Mesenchymal stem cell (in vitro differentiated cells and primary cell): ENCODE results near the gene COG8.

Experiments used
- DNase-seq: peaks from one replicate; pipeline ENCODE4 v3.0.0-alpha.2; 2013
- H2AFZ ChIP-seq: one replicate; pipeline ENCODE4 v1.6.1; 2013; ENCODE audit warnings: low read depth, mild to moderate bottlenecking, control low read depth, inconsistent platforms, low read length, moderate library complexity
- H2AK5ac ChIP-seq: 2 replicates; pipeline ENCODE4 v1.6.1; 2013; ENCODE audit warnings: low read length, moderate library complexity, mild to moderate bottlenecking, inconsistent platforms; ENCODE audit not compliant: severe bottlenecking
- H2BK120ac ChIP-seq: one replicate; pipeline ENCODE4 v1.6.1; 2013; ENCODE audit warnings: low read depth, mild to moderate bottlenecking, inconsistent platforms, low read length, moderate library complexity
- H2BK12ac ChIP-seq, 2 experiments: one replicate each; pipeline ENCODE4 v1.6.1; 2013; ENCODE audit warnings: inconsistent platforms in 2 of 2, low read length in 2 of 2, mild to moderate bottlenecking in 2 of 2, moderate library complexity in 2 of 2, control low read depth in 1 of 2
- H2BK15ac ChIP-seq: one replicate; pipeline ENCODE4 v1.6.1; 2013; ENCODE audit warnings: mild to moderate bottlenecking, low read depth, inconsistent platforms; ENCODE audit not compliant: poor library complexity, severe bottlenecking
- H2BK5ac ChIP-seq: 2 replicates; pipeline ENCODE4 v1.6.1; 2013; ENCODE audit warnings: low read depth, mild to moderate bottlenecking, low read length, control low read depth, inconsistent platforms; ENCODE audit not compliant: poor library complexity, severe bottlenecking
- H3K14ac ChIP-seq, 2 experiments: one replicate each; pipeline ENCODE4 v1.6.1; 2013; ENCODE audit warnings: inconsistent platforms in 2 of 2, low read length in 2 of 2, control low read depth in 1 of 2, mild to moderate bottlenecking in 1 of 2, moderate library complexity in 1 of 2
- H3K18ac ChIP-seq, 2 experiments: one replicate each; pipeline ENCODE4 v1.6.1; 2013; ENCODE audit warnings: inconsistent platforms in 2 of 2, low read length in 2 of 2, control low read depth in 1 of 2, low read depth in 1 of 2, mild to moderate bottlenecking in 1 of 2
- H3K23ac ChIP-seq, 2 experiments: one replicate each; pipeline ENCODE4 v1.6.1; 2013; ENCODE audit warnings: inconsistent platforms in 2 of 2, low read length in 2 of 2, mild to moderate bottlenecking in 2 of 2, moderate library complexity in 2 of 2, control low read depth in 1 of 2
- H3K27ac ChIP-seq: 2 replicates; pipeline ENCODE4 v1.5.1; 2013; ENCODE audit warnings: mild to moderate bottlenecking, moderate library complexity, low read length, control low read depth, inconsistent platforms; ENCODE audit not compliant: poor library complexity, severe bottlenecking
- H3K27me3 ChIP-seq, 2 experiments: 2 replicates each; pipeline versions ENCODE4 v1.6.1 to v1.7.0; 2013; ENCODE audit warnings: low read length in 2 of 2, mild to moderate bottlenecking in 2 of 2, moderate library complexity in 2 of 2, control low read depth in 1 of 2, inconsistent platforms in 1 of 2; ENCODE audit not compliant: control insufficient read depth in 1 of 2, insufficient read depth in 1 of 2
- H3K36me3 ChIP-seq, 2 experiments: 2 replicates each; pipeline versions ENCODE4 v1.6.1 to v1.7.0; 2013; ENCODE audit warnings: low read length in 2 of 2, control low read depth in 1 of 2, inconsistent platforms in 1 of 2, low read depth in 1 of 2, mild to moderate bottlenecking in 1 of 2; ENCODE audit not compliant: insufficient read depth in 2 of 2, control insufficient read depth in 1 of 2
- H3K4ac ChIP-seq, 2 experiments: one replicate each; pipeline ENCODE4 v1.6.1; 2013; ENCODE audit warnings: inconsistent platforms in 2 of 2, low read length in 2 of 2, mild to moderate bottlenecking in 2 of 2, moderate library complexity in 2 of 2, control low read depth in 1 of 2, low read depth in 1 of 2
- H3K4me1 ChIP-seq: 2 replicates; pipeline ENCODE4 v1.6.1; 2013; ENCODE audit warnings: low read depth, low read length, control low read depth; ENCODE audit not compliant: control insufficient read depth, insufficient read depth
- H3K4me2 ChIP-seq: 2 replicates; pipeline ENCODE4 v1.6.1; 2013; ENCODE audit warnings: low read length, mild to moderate bottlenecking, inconsistent platforms; ENCODE audit not compliant: poor library complexity, severe bottlenecking
- H3K4me3 ChIP-seq, 2 experiments: 2 replicates each; pipeline versions ENCODE4 v1.5.1 to v1.7.0; 2013; ENCODE audit warnings: low read length in 2 of 2, mild to moderate bottlenecking in 2 of 2, control low read depth in 1 of 2, low read depth in 1 of 2; ENCODE audit not compliant: insufficient read depth in 1 of 2
- H3K79me1 ChIP-seq: replicated peaks from 2 replicates; pipeline ENCODE4 v1.6.1; 2013; ENCODE audit warnings: mild to moderate bottlenecking, control low read depth, low read length, inconsistent platforms; ENCODE audit not compliant: poor library complexity, severe bottlenecking
- H3K9ac ChIP-seq: 2 replicates; pipeline ENCODE4 v1.7.0; 2013; ENCODE audit warnings: mild to moderate bottlenecking, low read length, moderate library complexity
- H3K9me3 ChIP-seq: 2 replicates; pipeline ENCODE4 v1.7.0; 2013; ENCODE audit warnings: mild to moderate bottlenecking, low read length; ENCODE audit not compliant: control insufficient read depth
- H4K8ac ChIP-seq: one replicate; pipeline ENCODE4 v1.6.1; 2013; ENCODE audit warnings: inconsistent platforms, mild to moderate bottlenecking, low read length, moderate library complexity
- H4K91ac ChIP-seq: one replicate; pipeline ENCODE4 v1.6.1; 2013; ENCODE audit warnings: mild to moderate bottlenecking, low read length, inconsistent platforms
- WGBS: methylation state at CpG from one replicate; pipeline ENCODE4 v1.1.7; 2013; ENCODE audit warnings: mixed read lengths; 5-methylcytosine and 5-hydroxymethylcytosine counted together

COG8 gene

GRCh38 chr16:69367980-69368379 is 28.6 kb upstream of the COG8 start:
- no peak overlapping the region for H3K4me2 ChIP-seq
- H2BK5ac ChIP-seq = no peak overlapping the region
- no peak overlapping the region for H4K91ac ChIP-seq
- H3K4me1 ChIP-seq = no peaks in the 10 kb centered on the region
- no peak overlapping the region for H2BK12ac ChIP-seq
- no peak overlapping the region for H3K14ac ChIP-seq
- no peak overlapping the region for H2AK5ac ChIP-seq
- peaks cover 60 to 86% of the 10 kb centered on the region in 2 experiments for H3K36me3 ChIP-seq
- peaks cover 21% of the 10 kb centered on the region for H3K79me1 ChIP-seq
- H3K9me3 ChIP-seq = no peaks in the 10 kb centered on the region
- H3K4me3 ChIP-seq = no peak overlapping the region
- no peak overlapping the region for H4K8ac ChIP-seq
- no peak overlapping the region for H2BK15ac ChIP-seq
- no peak overlapping the region for H3K4ac ChIP-seq
- WGBS = 92% methylated on average over 7 of the region's 7 CpGs
- no peak overlapping the region for H2BK120ac ChIP-seq
- no peak for DNase-seq
- H3K18ac ChIP-seq = no peak overlapping the region
- H3K27ac ChIP-seq = no peak overlapping the region
- no peaks in the 10 kb centered on the region for H3K27me3 ChIP-seq
- H2AFZ ChIP-seq = no peak overlapping the region
- no peak overlapping the region for H3K9ac ChIP-seq
- H3K23ac ChIP-seq = no peak overlapping the region

DNA sequence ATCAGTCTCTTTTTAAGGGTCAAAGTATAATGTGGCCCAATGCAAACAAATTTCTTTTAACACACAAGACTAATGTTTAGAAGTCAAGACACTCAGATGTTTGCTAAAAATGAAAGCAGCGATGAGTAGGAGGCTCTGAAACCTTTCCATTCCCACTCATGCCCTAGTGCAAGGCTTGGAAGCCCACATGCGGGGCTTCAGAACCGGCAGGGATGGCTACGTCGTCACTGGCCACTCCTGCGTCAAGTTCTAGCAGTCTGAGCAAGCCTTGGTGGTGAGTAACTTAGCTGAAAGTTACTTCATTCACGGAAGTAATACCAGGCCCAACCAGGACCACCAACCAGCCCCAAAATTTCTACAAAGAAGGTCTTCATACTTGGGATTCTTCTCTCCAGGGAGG is 27.1 kb upstream of the COG8 start:
- WGBS = 91% methylated on average over 6 of the region's 7 CpGs
- no peak overlapping the region for H3K27ac ChIP-seq
- H3K4me1 ChIP-seq = no peaks in the 10 kb centered on the region
- H2BK120ac ChIP-seq = no peak overlapping the region
- peaks cover 60 to 84% of the 10 kb centered on the region in 2 experiments for H3K36me3 ChIP-seq
- H3K4me3 ChIP-seq = no peak overlapping the region
- no peak overlapping the region for H4K8ac ChIP-seq
- no peak overlapping the region for H2AK5ac ChIP-seq
- H3K18ac ChIP-seq = no peak overlapping the region
- peaks cover 22% of the 10 kb centered on the region for H3K79me1 ChIP-seq
- H3K9ac ChIP-seq = no peak overlapping the region
- no peak overlapping the region for H2AFZ ChIP-seq
- H2BK5ac ChIP-seq = no peak overlapping the region
- H3K23ac ChIP-seq = no peak overlapping the region
- no peak for DNase-seq
- no peak overlapping the region for H3K14ac ChIP-seq
- no peaks in the 10 kb centered on the region for H3K9me3 ChIP-seq
- no peak overlapping the region for H2BK12ac ChIP-seq
- H3K4ac ChIP-seq = no peak overlapping the region
- H3K4me2 ChIP-seq = no peak overlapping the region
- H3K27me3 ChIP-seq = no peaks in the 10 kb centered on the region
- H4K91ac ChIP-seq = no peak overlapping the region
- H2BK15ac ChIP-seq = no peak overlapping the region

DNA sequence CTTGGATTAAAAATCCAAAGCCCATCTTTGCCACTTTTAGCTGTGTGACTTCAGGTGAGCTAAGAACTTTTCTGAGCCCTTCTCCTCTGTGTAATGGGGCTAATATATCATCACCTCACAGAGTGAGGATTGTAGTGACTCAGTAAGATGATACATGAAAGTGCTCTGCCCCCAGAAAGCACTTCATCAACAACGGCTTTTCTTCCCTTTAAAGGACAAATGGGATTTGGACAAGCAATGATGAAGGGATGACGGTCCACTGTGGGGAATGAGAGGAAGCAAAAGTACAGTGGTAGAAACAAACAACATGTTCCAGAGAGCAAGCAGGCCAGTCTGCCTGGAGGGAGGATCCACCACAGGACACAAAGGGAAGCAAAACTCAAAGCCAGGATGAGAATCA is 26.5 kb upstream of the COG8 start:
- H3K4ac ChIP-seq = no peak overlapping the region
- H3K23ac ChIP-seq = no peak overlapping the region
- no peak overlapping the region for H3K18ac ChIP-seq
- peaks cover 22% of the 10 kb centered on the region for H3K79me1 ChIP-seq
- H2BK12ac ChIP-seq = no peak overlapping the region
- H2BK120ac ChIP-seq = no peak overlapping the region
- H3K36me3 ChIP-seq = peaks cover 61 to 85% of the 10 kb centered on the region in 2 experiments
- 97% methylated on average over 2 of the region's 2 CpGs for WGBS
- no peak overlapping the region for H3K9ac ChIP-seq
- no peak overlapping the region for H3K27ac ChIP-seq
- no peaks in the 10 kb centered on the region for H3K4me1 ChIP-seq
- no peaks in the 10 kb centered on the region for H3K9me3 ChIP-seq
- H2BK15ac ChIP-seq = no peak overlapping the region
- H3K4me2 ChIP-seq = no peak overlapping the region
- no peak overlapping the region for H2AFZ ChIP-seq
- no peak overlapping the region for H2AK5ac ChIP-seq
- H4K91ac ChIP-seq = no peak overlapping the region
- H3K4me3 ChIP-seq = no peak overlapping the region
- H4K8ac ChIP-seq = no peak overlapping the region
- no peak overlapping the region for H2BK5ac ChIP-seq
- no peaks in the 10 kb centered on the region for H3K27me3 ChIP-seq
- no peak for DNase-seq
- H3K14ac ChIP-seq = no peak overlapping the region

DNA sequence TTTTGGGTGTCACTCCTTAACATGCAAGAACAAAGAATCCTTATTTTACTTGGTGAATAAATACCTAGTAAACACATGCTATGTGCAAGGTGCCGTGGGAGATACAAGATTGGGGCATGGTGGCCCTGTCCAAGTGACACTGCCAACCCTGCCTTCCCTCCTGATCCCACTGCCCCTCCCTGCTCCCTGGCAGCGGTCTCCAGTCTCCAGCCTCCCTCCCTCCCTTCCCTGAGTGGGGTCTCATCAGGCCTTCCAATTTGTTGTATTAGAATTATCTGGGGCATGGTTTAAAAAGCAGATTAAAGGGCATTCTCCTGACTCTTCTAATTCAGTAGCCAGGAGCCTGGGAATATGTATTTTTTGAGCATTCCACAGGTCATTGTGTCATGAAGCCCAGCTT is 24.7 kb upstream of the COG8 start:
- Histone ChIP-seq H2AFZ (no peak overlapping the region), H2BK15ac (no peak overlapping the region), H3K27ac (no peak overlapping the region), H3K4ac (no peak overlapping the region), H3K9me3 (no peaks in the 10 kb centered on the region), H2BK120ac (no peak overlapping the region), H3K23ac (no peak overlapping the region), H2AK5ac (no peak overlapping the region), H4K8ac (no peak overlapping the region), H4K91ac (no peak overlapping the region), H3K18ac (no peak overlapping the region), H3K14ac (no peak overlapping the region), H3K79me1 (peaks cover 20% of the 10 kb centered on the region), H3K4me2 (no peak overlapping the region), H2BK12ac (no peak overlapping the region), H3K36me3 (peaks cover 61 to 77% of the 10 kb centered on the region in 2 experiments), H3K4me3 (no peak overlapping the region), H3K9ac (no peak overlapping the region), H2BK5ac (no peak overlapping the region), H3K27me3 (no peaks in the 10 kb centered on the region), H3K4me1 (no peaks in the 10 kb centered on the region)
- 86% methylated on average over 1 of the region's 2 CpGs for whole genome bisulfite sequencing
- no peak for DNase-seq
